ENCODE data around the gene SLC25A29. TPM values are rescaled to one million over a fixed set of nuclear protein-coding genes. Genes with fewer than 3 reads are reported as not detected.

SLC25A29 gene
- total and polyA plus RNA-seq, 12 donors: 9.0 to 277 (median 88.4) TPM

- DNase-seq: peak in 1 of 7 donors; percentile 20
- Histone ChIP-seq H3K36me3 (replicated peaks in 1 of 2) (peaks cover 0 to 19% of the 10 kb centered on the region in 2 donors), H3K27ac (peak overlapping the region in 4 of 5 donors; percentile 28 to 92 (median 84)), H3K9me3 (replicated peaks in 1 of 3) (no peaks in the 10 kb centered on the region), H3K4me3 (no peak overlapping the region), H3K27me3 (no peaks in the 10 kb centered on the region), H3K4me1 (replicated peaks in 1 of 2) (peaks cover 24 to 41% of the 10 kb centered on the region in 2 donors)
- 73 to 82% (median 77%) methylated on average over 8 to 9 of the region's 9 CpGs for WGBS, 4 donors
- intact Hi-C loops (cut with DNase I): no loop called here
- TF ChIP-seq POLR2A (IDR thresholded peaks at IDR 0.05) (no peak), CTCF (IDR thresholded peaks at IDR 0.05) (no peak)
Observed at GRCh38 chr14:100296106-100296651, 10.1 kb downstream of the SLC25A29 start.

GRCh38 chr14:100295376-100296105, 10.7 kb downstream of the SLC25A29 start:
- Histone ChIP-seq H3K27ac (peak overlapping the region in 3 of 5 donors; percentile 82 to 92 (median 86)), H3K27me3 (no peaks in the 10 kb centered on the region), H3K4me3 (no peak overlapping the region), H3K36me3 (replicated peaks in 1 of 2) (peaks cover 0 to 22% of the 10 kb centered on the region in 2 donors), H3K4me1 (replicated peaks in 1 of 2) (peaks cover 24 to 41% of the 10 kb centered on the region in 2 donors), H3K9me3 (replicated peaks in 1 of 3) (no peaks in the 10 kb centered on the region)
- peak in 2 of 7 donors; percentile 12 to 16 for DNase-seq
- TF ChIP-seq CTCF (IDR thresholded peaks at IDR 0.05): no peak
- TF ChIP-seq POLR2A (IDR thresholded peaks at IDR 0.05): no peak
- 88 to 93% (median 91%) methylated on average over 14 to 16 of the region's 16 CpGs for WGBS, 4 donors
- intact Hi-C loops (cut with DNase I): no loop called here

- peaks cover 0 to 22% of the 10 kb centered on the region in 2 donors for H3K36me3 ChIP-seq (replicated peaks in 1 of 2)
- peak in 2 of 7 donors; percentile 13 to 17 for DNase-seq
- TF ChIP-seq POLR2A (IDR thresholded peaks at IDR 0.05) (no peak), CTCF (IDR thresholded peaks at IDR 0.05) (no peak)
- WGBS, 4 donors: 86 to 100% (median 94%) methylated on average over 2 of the region's 2 CpGs
- peak overlapping the region in 4 of 5 donors; percentile 51 to 92 (median 76) for H3K27ac ChIP-seq
- no peaks in the 10 kb centered on the region for H3K9me3 ChIP-seq (replicated peaks in 1 of 3)
- H3K27me3 ChIP-seq: no peaks in the 10 kb centered on the region
- no peak overlapping the region for H3K4me3 ChIP-seq
- intact Hi-C loops (cut with DNase I): no loop called here
- peaks cover 24 to 41% of the 10 kb centered on the region in 2 donors for H3K4me1 ChIP-seq (replicated peaks in 1 of 2)
Observed at GRCh38 chr14:100294963-100295330, 11.3 kb downstream of the SLC25A29 start.

GRCh38 chr14:100294213-100294962, 11.9 kb downstream of the SLC25A29 start:
- intact Hi-C loops (cut with DNase I): no loop called here
- Histone ChIP-seq H3K27me3 (no peaks in the 10 kb centered on the region), H3K9me3 (replicated peaks in 1 of 3) (no peaks in the 10 kb centered on the region), H3K4me3 (no peak overlapping the region), H3K4me1 (replicated peaks in 1 of 2) (peaks cover 24 to 41% of the 10 kb centered on the region in 2 donors), H3K27ac (peak overlapping the region; percentile 51 to 92 (median 73)), H3K36me3 (replicated peaks in 1 of 2) (peaks cover 0 to 22% of the 10 kb centered on the region in 2 donors)
- TF ChIP-seq POLR2A (IDR thresholded peaks at IDR 0.05): peak in 1 of 2 donors; percentile 67
- TF ChIP-seq CTCF (IDR thresholded peaks at IDR 0.05): no peak
- 41 to 53% (median 51%) methylated on average over 10 to 12 of the region's 12 CpGs for WGBS, 4 donors
- peak in 6 of 7 donors; percentile 71 to 84 (median 79) for DNase-seq

Measured in adrenal gland (tissue), 12 donors.